ENCODE measurements around the gene ITGB2.

The ITGB2 gene

DNA sequence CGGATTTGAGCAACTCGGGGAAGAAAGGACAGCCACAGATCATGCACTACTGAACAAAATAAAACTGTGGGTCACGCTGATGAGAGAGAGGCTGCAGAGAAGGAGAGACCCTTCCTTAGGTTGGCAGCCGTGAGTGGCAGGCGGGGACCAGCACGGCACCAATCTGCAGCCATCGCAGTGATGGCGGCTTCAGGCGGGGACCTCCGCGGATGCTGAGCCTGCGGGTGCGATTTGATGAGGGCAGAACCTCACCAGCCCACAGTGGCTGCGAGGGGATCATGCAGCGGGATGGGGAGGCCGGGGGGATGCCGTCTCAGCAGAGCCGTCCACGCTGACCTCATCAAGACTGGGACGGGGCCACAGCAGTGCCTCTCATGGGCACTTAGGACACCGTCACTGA lies 11.8 kb downstream of the ITGB2 start:
- TF ChIP-seq, protein P1, sequence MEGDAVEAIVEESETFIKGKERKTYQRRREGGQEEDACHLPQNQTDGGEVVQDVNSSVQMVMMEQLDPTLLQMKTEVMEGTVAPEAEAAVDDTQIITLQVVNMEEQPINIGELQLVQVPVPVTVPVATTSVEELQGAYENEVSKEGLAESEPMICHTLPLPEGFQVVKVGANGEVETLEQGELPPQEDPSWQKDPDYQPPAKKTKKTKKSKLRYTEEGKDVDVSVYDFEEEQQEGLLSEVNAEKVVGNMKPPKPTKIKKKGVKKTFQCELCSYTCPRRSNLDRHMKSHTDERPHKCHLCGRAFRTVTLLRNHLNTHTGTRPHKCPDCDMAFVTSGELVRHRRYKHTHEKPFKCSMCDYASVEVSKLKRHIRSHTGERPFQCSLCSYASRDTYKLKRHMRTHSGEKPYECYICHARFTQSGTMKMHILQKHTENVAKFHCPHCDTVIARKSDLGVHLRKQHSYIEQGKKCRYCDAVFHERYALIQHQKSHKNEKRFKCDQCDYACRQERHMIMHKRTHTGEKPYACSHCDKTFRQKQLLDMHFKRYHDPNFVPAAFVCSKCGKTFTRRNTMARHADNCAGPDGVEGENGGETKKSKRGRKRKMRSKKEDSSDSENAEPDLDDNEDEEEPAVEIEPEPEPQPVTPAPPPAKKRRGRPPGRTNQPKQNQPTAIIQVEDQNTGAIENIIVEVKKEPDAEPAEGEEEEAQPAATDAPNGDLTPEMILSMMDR (IDR thresholded peaks at IDR 0.05), result no peak

DNA sequence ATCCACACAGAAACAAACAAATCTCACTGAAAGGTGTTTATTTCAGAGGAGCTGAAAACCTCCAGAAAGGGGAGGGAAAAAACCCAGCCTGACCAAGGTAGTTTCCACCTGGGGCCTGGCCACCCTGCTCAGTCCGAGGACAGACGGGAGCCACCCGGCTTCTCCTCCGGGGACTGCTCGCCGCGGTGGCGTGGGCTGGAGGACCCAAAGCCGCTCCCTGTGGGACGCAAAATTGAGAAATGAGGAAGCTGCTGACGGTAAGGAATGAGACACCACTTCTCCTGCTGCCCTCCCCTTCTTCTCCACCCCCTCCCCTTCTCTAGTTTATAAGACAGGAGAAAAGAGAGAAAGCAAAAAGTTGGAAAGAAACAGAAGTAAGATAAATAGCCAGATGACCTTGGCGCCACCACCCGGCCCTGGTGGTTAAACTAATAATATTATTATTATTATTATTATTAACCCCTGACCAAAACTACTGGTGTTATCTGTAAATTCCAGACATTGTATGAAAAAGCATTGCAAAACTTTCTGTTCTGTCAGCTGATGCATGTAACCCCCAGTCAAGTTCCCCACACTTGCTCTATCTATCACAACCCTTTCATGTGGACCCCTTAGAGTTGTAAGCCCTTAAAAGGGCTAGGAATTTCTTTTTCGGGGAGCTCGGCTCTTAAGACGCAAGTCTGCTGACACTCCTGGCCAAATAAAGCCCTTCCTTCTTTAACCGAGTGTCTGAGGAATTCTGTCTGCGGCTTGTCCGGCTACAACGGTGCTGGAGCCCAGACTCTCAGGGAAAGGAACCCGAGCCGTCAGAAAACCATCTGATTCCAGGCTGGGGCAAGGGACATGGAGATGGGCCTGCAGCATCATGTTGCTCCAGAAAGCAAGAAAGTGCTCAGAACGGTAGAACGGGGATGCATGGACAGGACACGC lies 12.5 kb downstream of the ITGB2 start:
- TF ChIP-seq, protein P1 (IDR thresholded peaks at IDR 0.05), result no peak

DNA sequence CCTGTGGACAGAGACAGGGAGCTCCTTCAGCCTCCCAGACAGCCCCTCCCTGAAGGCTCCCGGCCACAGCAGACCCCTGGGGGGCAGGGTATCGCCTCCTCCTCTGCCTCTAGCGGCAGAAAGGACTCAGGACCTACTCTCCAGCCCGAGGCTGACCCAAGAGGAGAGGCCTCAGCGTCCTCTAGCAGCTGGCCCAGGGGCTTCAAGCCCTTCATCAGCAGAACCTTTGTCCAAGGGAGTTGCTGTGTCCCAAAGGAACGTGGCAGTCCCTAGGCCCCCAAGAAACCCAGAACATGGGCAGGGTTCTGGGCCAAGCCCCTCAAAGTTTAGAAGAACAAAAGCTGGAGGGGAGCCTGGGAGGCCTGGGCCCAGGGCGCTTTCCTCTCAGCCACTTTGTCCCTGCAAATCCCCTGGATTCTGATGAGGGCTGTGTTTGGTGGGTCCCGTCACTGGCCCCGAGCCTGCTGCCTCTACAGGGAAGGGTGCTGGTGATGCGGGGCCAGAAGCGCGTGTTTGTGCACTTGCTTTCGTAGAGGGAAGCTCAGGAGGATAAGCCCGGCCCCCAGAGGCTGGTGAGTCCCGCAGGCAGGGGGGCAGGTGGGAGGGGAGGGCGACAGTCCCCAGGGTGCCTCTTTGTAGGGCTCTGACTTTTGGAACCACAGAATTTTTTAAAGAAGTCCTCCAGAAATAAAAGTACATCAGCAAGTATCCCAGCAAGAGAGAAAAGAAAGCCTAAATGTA lies 13.3 kb downstream of the ITGB2 start:
- TF ChIP-seq, protein P1 (IDR thresholded peaks at IDR 0.05), result no peak

DNA sequence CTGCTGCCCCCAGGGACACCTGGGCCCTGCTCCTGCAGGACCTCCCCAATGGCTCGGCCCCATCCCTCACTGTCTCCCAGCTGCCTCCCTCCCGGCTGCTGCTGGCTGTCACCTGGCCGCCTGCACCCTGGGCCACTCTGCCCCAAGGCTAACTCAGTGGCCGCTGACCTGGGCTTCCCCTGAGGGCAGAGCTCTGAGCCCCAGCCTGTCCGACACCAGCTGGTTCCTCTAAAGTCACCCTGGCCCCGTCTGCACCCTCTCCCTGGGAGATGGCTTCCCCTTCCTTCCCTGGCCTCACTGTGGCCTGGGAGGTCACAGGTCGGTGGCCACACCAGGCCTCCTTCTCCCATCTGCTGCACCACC lies 15.0 kb downstream of the ITGB2 start:
- TF ChIP-seq, protein P1 (IDR thresholded peaks at IDR 0.05), result no peak

DNA sequence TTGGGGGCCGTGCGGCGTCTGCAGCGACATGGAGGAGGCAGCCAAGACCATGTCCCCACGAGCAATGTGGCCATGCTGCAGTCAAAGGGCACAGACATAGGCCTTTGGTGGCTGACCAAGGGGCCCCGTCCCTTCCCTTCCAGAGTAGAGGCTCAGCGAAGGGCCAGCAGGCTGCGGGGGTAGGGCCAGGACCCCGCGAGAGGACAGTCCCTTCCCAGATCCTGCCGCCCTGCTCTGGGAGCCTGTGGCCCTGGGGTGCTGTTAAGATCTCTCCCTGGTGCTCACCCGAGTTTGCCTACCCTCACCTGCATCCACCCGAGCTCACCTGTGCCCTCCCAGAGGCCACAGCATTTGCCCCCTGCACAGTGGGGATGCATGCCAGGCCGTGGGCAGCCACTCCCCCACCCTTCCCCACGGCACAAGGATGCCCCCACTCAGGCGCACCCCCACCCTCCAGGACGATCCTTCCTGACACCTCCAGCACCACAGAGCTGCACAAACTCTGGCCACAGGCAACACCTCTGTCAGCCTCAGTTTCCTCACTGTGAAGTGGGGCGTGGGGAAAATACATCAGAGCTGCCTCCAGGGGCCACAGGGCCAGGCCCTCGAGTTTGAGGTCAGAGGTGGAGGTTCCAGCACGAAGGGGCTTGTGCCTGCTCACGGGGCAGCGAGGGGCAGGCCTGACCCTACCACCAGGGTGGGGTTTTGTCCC lies 15.5 kb downstream of the ITGB2 start:
- TF ChIP-seq, protein P1 (IDR thresholded peaks at IDR 0.05), result no peak

DNA sequence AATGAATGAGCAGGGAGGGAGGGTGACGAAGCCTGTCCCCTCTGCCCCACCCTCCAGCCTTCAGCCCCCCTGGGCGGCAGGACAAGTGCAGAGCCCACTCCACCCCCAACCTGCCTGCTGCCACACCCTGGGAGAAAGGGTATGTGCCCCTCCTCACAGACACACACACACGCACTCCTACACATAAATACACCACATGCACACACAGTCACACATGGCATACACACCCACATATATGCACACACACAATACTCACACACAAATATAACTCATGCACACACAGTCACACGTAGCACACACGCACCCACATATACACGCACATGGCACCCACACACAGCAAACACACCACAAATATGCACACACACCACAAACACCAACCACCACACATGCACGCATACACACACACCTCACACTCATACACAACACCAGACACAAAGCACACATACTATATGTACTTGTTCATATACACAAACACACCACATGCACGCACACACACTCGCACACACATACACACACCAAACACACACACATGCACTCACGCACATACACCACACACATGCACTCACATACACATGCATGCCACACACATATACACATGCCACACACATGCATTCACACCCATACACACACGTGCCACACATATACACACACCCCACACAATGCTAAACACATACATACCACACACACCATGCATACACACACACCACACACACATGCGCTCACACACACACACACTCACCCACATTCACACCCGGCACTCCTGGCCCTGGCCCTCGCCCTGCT lies 16.4 kb downstream of the ITGB2 start:
- TF ChIP-seq, protein P1 (IDR thresholded peaks at IDR 0.05), result no peak

DNA sequence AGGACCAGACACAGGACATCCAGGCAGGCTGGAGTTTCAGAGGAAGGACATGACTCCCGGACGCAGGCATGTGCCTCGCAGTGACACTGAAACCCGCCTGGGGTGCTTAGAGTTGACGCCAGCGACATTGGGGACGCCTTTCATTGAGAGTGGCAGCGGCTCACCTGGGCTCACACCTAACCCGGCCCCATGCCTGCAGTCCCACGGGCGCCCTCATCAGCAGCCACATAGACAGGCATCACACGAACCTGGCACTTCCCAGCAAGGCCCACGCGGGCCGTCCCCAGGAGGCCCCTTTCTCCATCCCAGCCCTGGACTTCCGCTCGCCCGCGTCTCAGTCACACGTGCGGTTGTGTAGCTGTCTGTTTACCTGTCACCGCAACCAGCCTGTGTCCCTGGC lies 17.0 kb downstream of the ITGB2 start:
- TF ChIP-seq, protein P1 (IDR thresholded peaks at IDR 0.05), result no peak
